OCI-LY1 (cell line): ENCODE results near the gene CRYGB.

Experiments
- H2AFZ ChIP-seq: fragments of 200-600 bp; sonication (generic), shearing (Covaris generic); 2 replicates; pipeline ENCODE4 v1.6.0; 2014; ENCODE audit warnings: antibody characterized with exemption, mild to moderate bottlenecking, low read length
- H3F3A ChIP-seq: fragments of 200-600 bp; sonication (generic), shearing (Covaris generic); 2 replicates; pipeline ENCODE4 v1.6.0; 2014; ENCODE audit warnings: mild to moderate bottlenecking, antibody characterized with exemption, low read length, moderate library complexity; ENCODE audit not compliant: insufficient read depth
- H3K27ac ChIP-seq: fragments of 200-600 bp; sonication (generic); 2 replicates; pipeline ENCODE4 v1.5.1; 2014; ENCODE audit warnings: low read length, mixed run types, mild to moderate bottlenecking, low read depth; ENCODE audit not compliant: poor library complexity, severe bottlenecking
- H3K27me3 ChIP-seq: fragments of 200-600 bp; sonication (generic); 2 replicates; pipeline ENCODE4 v1.6.0; 2014; ENCODE audit warnings: antibody characterized with exemption, mild to moderate bottlenecking, low read length, moderate library complexity; ENCODE audit not compliant: insufficient read depth
- H3K36me3 ChIP-seq: fragments of 200-600 bp; sonication (generic); 2 replicates; pipeline ENCODE4 v1.6.1; 2014; ENCODE audit warnings: mild to moderate bottlenecking, antibody characterized with exemption, low read length, moderate library complexity, mixed read lengths; ENCODE audit not compliant: insufficient read depth
- H3K4me1 ChIP-seq: fragments of 200-600 bp; sonication (generic); 2 replicates; pipeline ENCODE4 v1.5.1; 2014; ENCODE audit warnings: mild to moderate bottlenecking, low read length, moderate library complexity; ENCODE audit not compliant: insufficient read depth, severe bottlenecking
- H3K4me2 ChIP-seq: fragments of 200-600 bp; sonication (generic), shearing (Covaris generic); 2 replicates; pipeline ENCODE4 v1.6.1; 2014; ENCODE audit warnings: low read length
- H3K4me3 ChIP-seq: fragments of 200-600 bp; sonication (generic); 2 replicates; pipeline ENCODE4 v1.5.1; 2014; ENCODE audit warnings: low read length, low read depth, mild to moderate bottlenecking, mixed read lengths; ENCODE audit not compliant: poor library complexity, severe bottlenecking
- H3K79me2 ChIP-seq: fragments of 200-600 bp; shearing (Covaris generic); 2 replicates; pipeline ENCODE4 v1.6.1; 2016; ENCODE audit warnings: mixed run types, low read length, mixed read lengths; ENCODE audit not compliant: insufficient read depth
- H3K9ac ChIP-seq: fragments of 200-600 bp; sonication (generic), shearing (Covaris generic); 2 replicates; pipeline ENCODE4 v1.6.1; 2014; ENCODE audit warnings: mild to moderate bottlenecking, low read length, mixed read lengths
- H3K9me2 ChIP-seq: fragments of 200-600 bp; sonication (generic), shearing (Covaris generic); 2 replicates; pipeline ENCODE4 v1.6.1; 2014; ENCODE audit warnings: low read depth, mild to moderate bottlenecking, low read length, mixed read lengths
- H3K9me3 ChIP-seq: fragments of 200-600 bp; shearing (Covaris generic); 2 replicates; pipeline ENCODE4 v1.6.1; 2014; ENCODE audit warnings: low read length, mixed read lengths
- H4K20me1 ChIP-seq: fragments of 200-600 bp; sonication (generic), shearing (Covaris generic); 2 replicates; pipeline ENCODE4 v1.6.0; 2016; ENCODE audit warnings: mild to moderate bottlenecking, low read length; ENCODE audit not compliant: insufficient read depth
- CTCF ChIP-seq: fragments of 200-600 bp; sonication (generic), shearing (Covaris generic); IDR thresholded peaks from 2 replicates; pipeline ENCODE4 v1.5.1; 2017; ENCODE audit warnings: mild to moderate bottlenecking, antibody characterized with exemption, low read length, moderate library complexity, mixed read lengths
- EZH2 ChIP-seq: fragments of 200-600 bp; sonication (generic), shearing (Covaris generic); IDR thresholded peaks from 2 replicates; pipeline ENCODE4 v1.8.0; 2017; ENCODE audit warnings: borderline replicate concordance, mixed run types, mild to moderate bottlenecking, antibody characterized with exemption, low read length, moderate library complexity, mixed read lengths

The CRYGB gene

GRCh38 chr2:208175069-208175839 is 29.3 kb upstream of the CRYGB start:
- H3F3A ChIP-seq, result no peaks in the 10 kb centered on the region
- H3K4me3 ChIP-seq, result no peak overlapping the region
- H2AFZ ChIP-seq, result no peak overlapping the region
- no peaks in the 10 kb centered on the region for H3K27me3 ChIP-seq
- TF ChIP-seq EZH2 (no peak), CTCF (peak; percentile 84)
- no peaks in the 10 kb centered on the region for H3K4me1 ChIP-seq
- no peaks in the 10 kb centered on the region for H3K79me2 ChIP-seq
- no peaks in the 10 kb centered on the region for H3K36me3 ChIP-seq
- H3K9me3 ChIP-seq, result no peaks in the 10 kb centered on the region
- H3K27ac ChIP-seq, result no peak overlapping the region
- H4K20me1 ChIP-seq, result no peaks in the 10 kb centered on the region
- H3K9me2 ChIP-seq, result no peaks in the 10 kb centered on the region
- no peak overlapping the region for H3K9ac ChIP-seq
- H3K4me2 ChIP-seq, result no peak overlapping the region

GRCh38 chr2:208174144-208174543 is 28.2 kb upstream of the CRYGB start:
- no peaks in the 10 kb centered on the region for H3K4me1 ChIP-seq
- TF ChIP-seq EZH2 (no peak), CTCF (no peak)
- no peaks in the 10 kb centered on the region for H3K9me3 ChIP-seq
- H3K27me3 ChIP-seq, result no peaks in the 10 kb centered on the region
- no peaks in the 10 kb centered on the region for H3K9me2 ChIP-seq
- no peak overlapping the region for H3K4me3 ChIP-seq
- no peak overlapping the region for H3K9ac ChIP-seq
- H3K4me2 ChIP-seq, result no peak overlapping the region
- H4K20me1 ChIP-seq, result no peaks in the 10 kb centered on the region
- no peak overlapping the region for H3K27ac ChIP-seq
- no peaks in the 10 kb centered on the region for H3K36me3 ChIP-seq
- H2AFZ ChIP-seq, result no peak overlapping the region
- H3K79me2 ChIP-seq, result no peaks in the 10 kb centered on the region
- H3F3A ChIP-seq, result no peaks in the 10 kb centered on the region

- Histone ChIP-seq H4K20me1 (no peaks in the 10 kb centered on the region), H3K36me3 (no peaks in the 10 kb centered on the region), H3K9me2 (no peaks in the 10 kb centered on the region), H3F3A (no peaks in the 10 kb centered on the region), H3K9me3 (no peaks in the 10 kb centered on the region), H3K79me2 (no peaks in the 10 kb centered on the region), H3K4me3 (no peak overlapping the region), H3K4me1 (no peaks in the 10 kb centered on the region), H3K27me3 (no peaks in the 10 kb centered on the region), H3K27ac (no peak overlapping the region), H3K9ac (no peak overlapping the region), H3K4me2 (no peak overlapping the region), H2AFZ (no peak overlapping the region)
- no peak for TF ChIP-seq CTCF
- no peak for TF ChIP-seq EZH2
These were observed 26.2 kb upstream of the CRYGB start for GRCh38 chr2:208172125-208172524.
